HepG2 (cell line): ENCODE data around the gene RHBG. TPM values are rescaled to one million over a fixed set of nuclear protein-coding genes. Genes with fewer than 3 reads are reported as not detected.
A peak's percentile ranks its signal among the peaks of the same experiment; 100 is the strongest.

ENCODE experiments used
- GATA4 ChIP-seq: sonication (generic); IDR thresholded peaks from 2 replicates; pipeline ENCODE4 v1.6.1; 2016; ENCODE audit warnings: antibody characterized with exemption, low read depth, borderline replicate concordance
- MIXL1 ChIP-seq: IDR thresholded peaks from 2 replicates; pipeline ENCODE4 v1.6.1; 2016
- RFX5 ChIP-seq: IDR thresholded peaks from 2 replicates; pipeline ENCODE4 v1.6.1; 2011; ENCODE audit warnings: low read depth, low read length, improper control_type of control experiment
- SMAD1 ChIP-seq: sonication (generic); formaldehyde crosslinking; IDR thresholded peaks from 2 replicates; pipeline ENCODE4 v1.4.0; 2020; ENCODE audit warnings: missing genetic modification reagents, low read depth, mild to moderate bottlenecking, borderline replicate concordance
- SP140L ChIP-seq: sonication (generic); formaldehyde crosslinking; IDR thresholded peaks from 2 replicates; pipeline ENCODE4 v1.4.0; 2020; ENCODE audit warnings: missing genetic modification reagents, borderline replicate concordance
- TARDBP ChIP-seq: sonication (generic); formaldehyde crosslinking; IDR thresholded peaks from 2 replicates; pipeline ENCODE4 v1.8.0; 2022; ENCODE audit warnings: mild to moderate bottlenecking, missing genetic modification reagents
- ZBTB20 ChIP-seq: sonication (generic); formaldehyde crosslinking; IDR thresholded peaks from 2 replicates; pipeline ENCODE4 v1.8.1; 2023; ENCODE audit warnings: missing genetic modification reagents, low read depth, mild to moderate bottlenecking, borderline replicate concordance
- ZNF138 ChIP-seq: sonication (generic); formaldehyde crosslinking; IDR thresholded peaks from 2 replicates; pipeline ENCODE4 v1.5.0; 2020; ENCODE audit warnings: mild to moderate bottlenecking, low read depth, missing genetic modification reagents
- ZNF17 ChIP-seq: sonication (generic); formaldehyde crosslinking; IDR thresholded peaks from 2 replicates; pipeline ENCODE4 v1.5.0; 2020; ENCODE audit warnings: mild to moderate bottlenecking, missing genetic modification reagents
- ZNF224 ChIP-seq: sonication (generic); formaldehyde crosslinking; IDR thresholded peaks from 2 replicates; pipeline ENCODE4 v1.5.0; 2020; ENCODE audit warnings: mild to moderate bottlenecking, missing genetic modification reagents
- ZNF580 ChIP-seq: IDR thresholded peaks from 2 replicates; pipeline ENCODE4 v1.6.1; 2016; ENCODE audit warnings: low read depth, borderline replicate concordance
- ZSCAN31 ChIP-seq: sonication (generic); formaldehyde crosslinking; IDR thresholded peaks from 2 replicates; pipeline ENCODE4 v1.5.0; 2020; ENCODE audit warnings: low read depth, mild to moderate bottlenecking, missing genetic modification reagents
- polyA plus RNA-seq, 8 experiments: library from polyadenylated mRNA; depleted of rRNA in 3 of 8; stranded (reverse) in 7 of 8; unstranded in 1 of 8; fragments of >200 nt; fragmentation: Illumina TruSeq in 4 of 8; extraction: Trizol in 4 of 8; gene quantifications; 2 replicates each; pipeline versions ENCODE4 v1.2.1 to v1.2.3, GENCODE V29; 2011 to 2016; ENCODE audit warnings: low read depth in 4 of 8, missing spikeins in 1 of 8, mixed read lengths in 1 of 8; ENCODE audit not compliant: insufficient read depth in 1 of 8
- total RNA-seq, 5 experiments: library from RNA; depleted of rRNA; stranded (reverse); fragments of >200 nt; fragmentation: Illumina TruSeq; extraction: Trizol; gene quantifications; 2 replicates each; pipeline ENCODE4 v1.2.3, GENCODE V29; 2016; ENCODE audit warnings: low read depth in 1 of 5
- TF ChIP-seq, protein P1 (sequence below): sonication (generic); formaldehyde crosslinking; IDR thresholded peaks from 2 replicates; pipeline ENCODE4 v1.4.0; 2020; ENCODE audit warnings: missing genetic modification reagents, borderline replicate concordance
- TF ChIP-seq, protein P2 (sequence below): sonication (generic); formaldehyde crosslinking; IDR thresholded peaks from 2 replicates; pipeline ENCODE4 v1.4.0; 2020; ENCODE audit warnings: missing genetic modification reagents, borderline replicate concordance
- TF ChIP-seq, protein P3 (sequence below): fragments of 450-650 bp; IDR thresholded peaks from 2 replicates; pipeline ENCODE4 v1.6.1; 2017
- TF ChIP-seq, protein P4 (sequence below): sonication (generic); formaldehyde crosslinking; IDR thresholded peaks from 2 replicates; pipeline ENCODE4 v1.8.1; 2023; ENCODE audit warnings: mild to moderate bottlenecking, missing genetic modification reagents
- TF ChIP-seq, protein P5 (sequence below): IDR thresholded peaks from 2 replicates; pipeline ENCODE4 v1.6.1; 2016; ENCODE audit warnings: mild to moderate bottlenecking

The RHBG gene
- total and polyA plus RNA-seq, 2 of the 13 experiments (the other 11 are each of a cell fraction or from before 2014, with no cell fraction given) = 61.8 to 73.5 TPM

DNA sequence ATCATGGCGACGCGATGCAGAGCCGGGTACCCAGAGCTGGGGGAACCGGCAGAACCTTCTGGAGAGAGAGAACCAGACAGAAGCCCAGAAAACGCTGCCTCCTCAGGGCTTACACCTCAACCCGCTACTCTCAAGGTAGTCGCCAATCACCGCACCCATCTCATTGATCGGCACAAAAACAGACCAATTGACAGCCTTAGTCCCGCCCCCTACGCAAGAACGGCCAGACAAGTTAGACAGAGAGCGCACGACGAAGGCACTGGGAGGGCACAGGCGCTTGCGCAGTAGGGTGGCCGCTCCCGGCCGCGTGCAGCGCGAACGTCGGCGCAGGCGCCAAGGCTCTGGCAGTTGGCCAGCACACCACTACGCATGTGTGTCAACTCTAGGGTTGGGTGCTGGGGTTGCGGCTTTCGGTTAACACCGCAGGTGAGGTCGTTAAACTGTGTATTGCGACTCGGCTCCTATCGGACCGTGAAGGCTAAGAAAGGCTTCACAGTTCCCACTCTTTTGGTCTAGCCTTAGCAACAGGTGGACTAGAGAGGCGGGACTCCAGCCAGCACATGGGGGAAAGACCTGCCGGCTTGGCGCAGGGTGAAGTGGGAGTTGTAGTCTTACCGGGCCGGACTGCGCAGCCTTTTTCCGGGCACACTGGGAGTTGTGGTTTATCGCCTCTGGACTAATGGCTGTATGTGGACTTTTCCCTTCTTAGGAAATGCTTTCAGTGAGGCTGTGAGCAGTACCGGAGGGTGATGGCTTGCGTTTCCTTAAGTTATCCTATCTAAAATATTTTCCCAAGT, 30.6 kb upstream of the RHBG start, which contains the start of the genes CCT3 and TSACC (continued):
- TF ChIP-seq, protein P1, sequence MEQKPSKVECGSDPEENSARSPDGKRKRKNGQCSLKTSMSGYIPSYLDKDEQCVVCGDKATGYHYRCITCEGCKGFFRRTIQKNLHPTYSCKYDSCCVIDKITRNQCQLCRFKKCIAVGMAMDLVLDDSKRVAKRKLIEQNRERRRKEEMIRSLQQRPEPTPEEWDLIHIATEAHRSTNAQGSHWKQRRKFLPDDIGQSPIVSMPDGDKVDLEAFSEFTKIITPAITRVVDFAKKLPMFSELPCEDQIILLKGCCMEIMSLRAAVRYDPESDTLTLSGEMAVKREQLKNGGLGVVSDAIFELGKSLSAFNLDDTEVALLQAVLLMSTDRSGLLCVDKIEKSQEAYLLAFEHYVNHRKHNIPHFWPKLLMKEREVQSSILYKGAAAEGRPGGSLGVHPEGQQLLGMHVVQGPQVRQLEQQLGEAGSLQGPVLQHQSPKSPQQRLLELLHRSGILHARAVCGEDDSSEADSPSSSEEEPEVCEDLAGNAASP (CRISPR knock-in tag) = peak; percentile 21; the same call in 1 of the 2 replicates
- no peak for TF ChIP-seq ZNF17 (CRISPR knock-in tag)
- TF ChIP-seq ZSCAN31 = 0 out of 2 replicates have a peak, but pooled peaks have one; percentile 23
- 0 out of 2 replicates have a peak, but pooled peaks have one; percentile 69 for TF ChIP-seq ZNF138
- TF ChIP-seq ZNF224 (CRISPR knock-in tag) = peak; percentile 37; the same call in 1 of the 2 replicates
- TF ChIP-seq RFX5 = peak; percentile 14; the same call in 1 of the 2 replicates
- TF ChIP-seq GATA4 = peak; percentile 24; the same call in 1 of the 2 replicates
- TF ChIP-seq, protein P2, sequence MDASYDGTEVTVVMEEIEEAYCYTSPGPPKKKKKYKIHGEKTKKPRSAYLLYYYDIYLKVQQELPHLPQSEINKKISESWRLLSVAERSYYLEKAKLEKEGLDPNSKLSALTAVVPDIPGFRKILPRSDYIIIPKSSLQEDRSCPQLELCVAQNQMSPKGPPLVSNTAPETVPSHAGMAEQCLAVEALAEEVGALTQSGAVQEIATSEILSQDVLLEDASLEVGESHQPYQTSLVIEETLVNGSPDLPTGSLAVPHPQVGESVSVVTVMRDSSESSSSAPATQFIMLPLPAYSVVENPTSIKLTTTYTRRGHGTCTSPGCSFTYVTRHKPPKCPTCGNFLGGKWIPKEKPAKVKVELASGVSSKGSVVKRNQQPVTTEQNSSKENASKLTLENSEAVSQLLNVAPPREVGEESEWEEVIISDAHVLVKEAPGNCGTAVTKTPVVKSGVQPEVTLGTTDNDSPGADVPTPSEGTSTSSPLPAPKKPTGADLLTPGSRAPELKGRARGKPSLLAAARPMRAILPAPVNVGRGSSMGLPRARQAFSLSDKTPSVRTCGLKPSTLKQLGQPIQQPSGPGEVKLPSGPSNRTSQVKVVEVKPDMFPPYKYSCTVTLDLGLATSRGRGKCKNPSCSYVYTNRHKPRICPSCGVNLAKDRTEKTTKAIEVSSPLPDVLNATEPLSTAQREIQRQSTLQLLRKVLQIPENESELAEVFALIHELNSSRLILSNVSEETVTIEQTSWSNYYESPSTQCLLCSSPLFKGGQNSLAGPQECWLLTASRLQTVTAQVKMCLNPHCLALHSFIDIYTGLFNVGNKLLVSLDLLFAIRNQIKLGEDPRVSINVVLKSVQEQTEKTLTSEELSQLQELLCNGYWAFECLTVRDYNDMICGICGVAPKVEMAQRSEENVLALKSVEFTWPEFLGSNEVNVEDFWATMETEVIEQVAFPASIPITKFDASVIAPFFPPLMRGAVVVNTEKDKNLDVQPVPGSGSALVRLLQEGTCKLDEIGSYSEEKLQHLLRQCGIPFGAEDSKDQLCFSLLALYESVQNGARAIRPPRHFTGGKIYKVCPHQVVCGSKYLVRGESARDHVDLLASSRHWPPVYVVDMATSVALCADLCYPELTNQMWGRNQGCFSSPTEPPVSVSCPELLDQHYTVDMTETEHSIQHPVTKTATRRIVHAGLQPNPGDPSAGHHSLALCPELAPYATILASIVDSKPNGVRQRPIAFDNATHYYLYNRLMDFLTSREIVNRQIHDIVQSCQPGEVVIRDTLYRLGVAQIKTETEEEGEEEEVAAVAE (CRISPR knock-in tag) = peak; percentile 35; the same call in 1 of the 2 replicates
- TF ChIP-seq SMAD1 (CRISPR knock-in tag) = peak; percentile 6; the same call in 1 of the 2 replicates
- TF ChIP-seq, protein P3, sequence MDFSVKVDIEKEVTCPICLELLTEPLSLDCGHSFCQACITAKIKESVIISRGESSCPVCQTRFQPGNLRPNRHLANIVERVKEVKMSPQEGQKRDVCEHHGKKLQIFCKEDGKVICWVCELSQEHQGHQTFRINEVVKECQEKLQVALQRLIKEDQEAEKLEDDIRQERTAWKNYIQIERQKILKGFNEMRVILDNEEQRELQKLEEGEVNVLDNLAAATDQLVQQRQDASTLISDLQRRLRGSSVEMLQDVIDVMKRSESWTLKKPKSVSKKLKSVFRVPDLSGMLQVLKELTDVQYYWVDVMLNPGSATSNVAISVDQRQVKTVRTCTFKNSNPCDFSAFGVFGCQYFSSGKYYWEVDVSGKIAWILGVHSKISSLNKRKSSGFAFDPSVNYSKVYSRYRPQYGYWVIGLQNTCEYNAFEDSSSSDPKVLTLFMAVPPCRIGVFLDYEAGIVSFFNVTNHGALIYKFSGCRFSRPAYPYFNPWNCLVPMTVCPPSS = no peak
- TF ChIP-seq ZBTB20 (CRISPR knock-in tag) = peak; percentile 71; the same call in 1 of the 2 replicates
- TF ChIP-seq SP140L (CRISPR knock-in tag) = 0 out of 2 replicates have a peak, but pooled peaks have one; percentile 61
- TF ChIP-seq, protein P4, sequence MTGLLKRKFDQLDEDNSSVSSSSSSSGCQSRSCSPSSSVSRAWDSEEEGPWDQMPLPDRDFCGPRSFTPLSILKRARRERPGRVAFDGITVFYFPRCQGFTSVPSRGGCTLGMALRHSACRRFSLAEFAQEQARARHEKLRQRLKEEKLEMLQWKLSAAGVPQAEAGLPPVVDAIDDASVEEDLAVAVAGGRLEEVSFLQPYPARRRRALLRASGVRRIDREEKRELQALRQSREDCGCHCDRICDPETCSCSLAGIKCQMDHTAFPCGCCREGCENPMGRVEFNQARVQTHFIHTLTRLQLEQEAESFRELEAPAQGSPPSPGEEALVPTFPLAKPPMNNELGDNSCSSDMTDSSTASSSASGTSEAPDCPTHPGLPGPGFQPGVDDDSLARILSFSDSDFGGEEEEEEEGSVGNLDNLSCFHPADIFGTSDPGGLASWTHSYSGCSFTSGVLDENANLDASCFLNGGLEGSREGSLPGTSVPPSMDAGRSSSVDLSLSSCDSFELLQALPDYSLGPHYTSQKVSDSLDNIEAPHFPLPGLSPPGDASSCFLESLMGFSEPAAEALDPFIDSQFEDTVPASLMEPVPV (CRISPR knock-in tag) = 0 out of 2 replicates have a peak, but pooled peaks have one; percentile 50
- TF ChIP-seq TARDBP (CRISPR knock-in tag) = peak; percentile 65; the same call in 1 of the 2 replicates
- no peak for TF ChIP-seq MIXL1 (CRISPR knock-in tag)
- peak; percentile 59; the same call in 1 of the 2 replicates for TF ChIP-seq ZNF580 (CRISPR knock-in tag)
- TF ChIP-seq, protein P5, sequence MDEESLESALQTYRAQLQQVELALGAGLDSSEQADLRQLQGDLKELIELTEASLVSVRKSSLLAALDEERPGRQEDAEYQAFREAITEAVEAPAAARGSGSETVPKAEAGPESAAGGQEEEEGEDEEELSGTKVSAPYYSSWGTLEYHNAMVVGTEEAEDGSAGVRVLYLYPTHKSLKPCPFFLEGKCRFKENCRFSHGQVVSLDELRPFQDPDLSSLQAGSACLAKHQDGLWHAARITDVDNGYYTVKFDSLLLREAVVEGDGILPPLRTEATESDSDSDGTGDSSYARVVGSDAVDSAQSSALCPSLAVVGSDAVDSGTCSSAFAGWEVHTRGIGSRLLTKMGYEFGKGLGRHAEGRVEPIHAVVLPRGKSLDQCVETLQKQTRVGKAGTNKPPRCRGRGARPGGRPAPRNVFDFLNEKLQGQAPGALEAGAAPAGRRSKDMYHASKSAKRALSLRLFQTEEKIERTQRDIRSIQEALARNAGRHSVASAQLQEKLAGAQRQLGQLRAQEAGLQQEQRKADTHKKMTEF = peak; percentile 65
